A549 (cell line): ENCODE results near the gene FXYD2. TPM values are rescaled to one million over a fixed set of nuclear protein-coding genes. Genes with fewer than 3 reads are reported as not detected.

ENCODE experiments used
- ATAC-seq, 2 experiments: fragments of 200-7000 bp in 1 of 2; fragments of >200 bp in 1 of 2; cut with Nextera tagmentation in 1 of 2; cut with Tn5 transposase in 1 of 2; 3 replicates each; pipeline versions ENCODE4 v1.8.0 to v1.9.1; 2018 to 2020; ENCODE audit warnings: mild to moderate bottlenecking in 1 of 2, moderate library complexity in 1 of 2
- CTCF ChIA-PET: fragments of 300-600 bp; sonication (Branson Sonifier 250); formaldehyde crosslinking; extraction: SDS; loops from one replicate; lab custom pipeline; 2021; ENCODE audit warnings: antibody characterized with exemption, inconsistent platforms; lab: Yijun Ruan, JAX
- POLR2A ChIA-PET: fragments of 350-600 bp; formaldehyde crosslinking; extraction: SDS; loops from one replicate; lab custom pipeline; 2021; ENCODE audit warnings: antibody characterized with exemption, inconsistent platforms; lab: Yijun Ruan, JAX
- DNase-seq, 2 experiments: peaks; one replicate each; pipeline versions ENCODE4 v3.0.0 to v3.0.0-alpha.2; 2011 to 2016; ENCODE audit warnings: low read depth in 1 of 2, low spot score in 1 of 2
- FAIRE-seq: peaks from 2 replicates; lab custom pipeline; 2011; peaks lifted over from hg19 to GRCh38; lab: Jason Lieb, UNC
- H3K27ac ChIP-seq, 2 experiments: fragments of >200 bp; sonication (Bioruptor Twin); formaldehyde crosslinking; 3 replicates each; pipeline ENCODE4 v1.5.1; 2016 to 2017
- H3K4me1 ChIP-seq: fragments of >200 bp; sonication (Bioruptor Twin); formaldehyde crosslinking; 3 replicates; pipeline ENCODE4 v1.6.1; 2016
- H3K4me2 ChIP-seq: fragments of >200 bp; sonication (Bioruptor Twin); formaldehyde crosslinking; 3 replicates; pipeline ENCODE4 v1.6.1; 2016
- H3K4me3 ChIP-seq: fragments of >200 bp; sonication (Bioruptor Twin); formaldehyde crosslinking; 3 replicates; pipeline ENCODE4 v1.5.1; 2016
- H3K9me3 ChIP-seq: fragments of >200 bp; sonication (Bioruptor Twin); formaldehyde crosslinking; 3 replicates; pipeline ENCODE4 v1.6.1; 2016
- CBX8 ChIP-seq: fragments of 200-600 bp; sonication (generic); IDR thresholded peaks from 2 replicates; pipeline ENCODE4 v1.6.1; 2016
- CHD4 ChIP-seq: fragments of 200-600 bp; sonication (generic); IDR thresholded peaks from 2 replicates; pipeline ENCODE4 v1.6.1; 2016; ENCODE audit warnings: antibody characterized with exemption, mild to moderate bottlenecking, borderline replicate concordance
- FOSL2 ChIP-seq, 2 experiments: fragments of 450-650 bp in 1 of 2; fragments of >200 bp in 1 of 2; sonication (Bioruptor Twin) in 1 of 2; formaldehyde crosslinking; IDR thresholded peaks; 2 replicates each; pipeline versions ENCODE4 v1.5.0 to v1.6.1; 2016 to 2020; ENCODE audit warnings: mild to moderate bottlenecking in 1 of 2, moderate library complexity in 1 of 2
- KDM1A ChIP-seq: fragments of 200-600 bp; sonication (generic); IDR thresholded peaks from 2 replicates; pipeline ENCODE4 v1.6.1; 2016; ENCODE audit warnings: low read depth, mild to moderate bottlenecking
- MAFK ChIP-seq: fragments of 450-650 bp; IDR thresholded peaks from 2 replicates; pipeline ENCODE4 v1.6.1; 2014; ENCODE audit not compliant: partially characterized antibody
- RAD21 ChIP-seq, 2 experiments: fragments of >200 bp in 1 of 2; sonication (Bioruptor Twin) in 1 of 2; formaldehyde crosslinking in 1 of 2; IDR thresholded peaks in 1 of 2; conservative IDR thresholded peaks in 1 of 2; 2 replicates in 1 of 2; 3 replicates in 1 of 2; pipeline ENCODE4 v1.6.1; 2012 to 2018; ENCODE audit warnings: inconsistent platforms in 1 of 2
- RARB ChIP-seq: fragments of 250-450 bp; sonication (Bioruptor Pico); IDR thresholded peaks from 2 replicates; pipeline ENCODE4 v1.8.0; 2021; ENCODE audit warnings: mild to moderate bottlenecking, moderate library complexity
- RNF2 ChIP-seq: fragments of 200-600 bp; sonication (generic); IDR thresholded peaks from 2 replicates; pipeline ENCODE4 v1.6.1; 2016; ENCODE audit warnings: low read depth, mild to moderate bottlenecking, antibody characterized with exemption, moderate library complexity, borderline replicate concordance
- USF2 ChIP-seq: fragments of 450-650 bp; IDR thresholded peaks from 2 replicates; pipeline ENCODE4 v1.6.1; 2014; ENCODE audit warnings: antibody characterized with exemption
- ZC3H11A ChIP-seq: fragments of 450-650 bp; IDR thresholded peaks from 2 replicates; pipeline ENCODE4 v1.6.1; 2014; ENCODE audit warnings: antibody characterized with exemption, mild to moderate bottlenecking
- ZFP36 ChIP-seq: fragments of 450-650 bp; IDR thresholded peaks from 2 replicates; pipeline ENCODE4 v1.6.1; 2014; ENCODE audit warnings: borderline replicate concordance; ENCODE audit not compliant: partially characterized antibody
- WGBS: methylation state at CpG from one replicate; pipeline ENCODE4 v1.1.6; 2017; ENCODE audit errors: missing lambda C conversion rate; 5-methylcytosine and 5-hydroxymethylcytosine counted together
- polyA plus RNA-seq, 4 experiments: library from polyadenylated mRNA; depleted of rRNA in 3 of 4; stranded (reverse); fragments of >200 nt; fragmentation: RNase III in 1 of 4; extraction: RNeasy Plus Mini Kit Qiagen cat#74134 plus additional on column Dnase treatment in 1 of 4; gene quantifications; 2 replicates in 3 of 4; 3 replicates in 1 of 4; pipeline ENCODE4 v1.2.3, GENCODE V29; 2011 to 2017
- TF ChIP-seq, protein P1 (sequence below): fragments of >200 bp; sonication (Bioruptor Twin); formaldehyde crosslinking; IDR thresholded peaks from 3 replicates; pipeline ENCODE4 v1.6.1; 2016
- TF ChIP-seq, protein P2 (sequence below): IDR thresholded peaks from 2 replicates; pipeline ENCODE4 v1.6.1; 2012

Gene FXYD2
- polyA plus RNA-seq, 2 of the 4 experiments (the other 2 are of a cell fraction): 25.9 to 55.6 TPM

DNA sequence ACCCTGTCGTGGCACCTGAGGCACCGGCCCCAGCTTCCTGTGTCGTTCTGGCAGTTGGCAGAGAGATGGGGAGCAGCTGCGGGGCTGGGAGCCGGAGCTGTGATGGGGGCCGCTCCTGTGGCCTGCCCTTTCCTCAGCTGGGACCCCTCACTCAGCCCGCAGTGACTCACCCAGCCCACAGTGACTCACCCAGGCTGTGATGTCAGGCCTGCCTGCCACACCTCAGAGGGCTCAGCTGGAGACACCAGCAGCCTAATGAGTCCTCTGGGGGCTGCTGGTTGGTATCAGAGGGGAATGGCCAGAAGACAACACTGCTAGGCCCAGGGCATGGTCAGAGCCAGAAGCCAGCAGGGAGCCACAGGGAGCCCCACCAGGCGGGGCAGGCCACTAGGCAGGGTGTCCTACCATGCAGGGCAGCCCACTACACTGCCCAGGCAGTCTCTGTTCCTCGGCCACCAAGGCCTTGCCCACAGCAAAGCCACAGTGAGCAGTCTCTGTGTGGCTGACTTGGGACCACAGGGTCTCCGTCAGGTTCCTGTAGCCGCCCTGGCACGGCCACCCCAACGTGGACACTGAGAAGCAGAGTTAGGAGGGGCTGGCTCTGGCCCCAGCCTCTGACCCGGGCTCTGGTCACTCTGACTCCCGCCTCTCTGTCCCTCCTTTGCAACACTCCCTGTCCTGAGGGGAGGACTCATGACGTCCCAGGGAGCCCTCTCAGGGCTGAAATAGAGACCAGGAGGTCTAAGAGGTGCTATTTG, 4.2 kb upstream of the FXYD2 start:
- Histone ChIP-seq H3K27ac (peak overlapping the region; percentile 62 to 80; a peak in 5 of 6 replicates), H3K9me3 (no peaks in the 10 kb centered on the region), H3K4me2 (peak overlapping the region; percentile 50), H3K4me1 (peaks cover 60% of the 10 kb centered on the region), H3K4me3 (no peak overlapping the region)
- DNase-seq (peak; percentile 29 to 30), ATAC-seq (peak; percentile 69 to 71), FAIRE-seq (no peak)
- POLR2A ChIA-PET: no interaction called here
- CTCF ChIA-PET: interaction anchor here (0.7 to 5.0 kb wide), 8 partner anchors 9 to 404 kb away, joined by 3 to 31 read pairs (median 6); no protein-coding TSS in a partner anchor
- 56% methylated on average over 3 of the region's 16 CpGs for WGBS
- TF ChIP-seq FOSL2 (IDR thresholded peaks at IDR 0.05): no peak
- TF ChIP-seq FOSL2 (CRISPR knock-in tag; IDR thresholded peaks at IDR 0.05): peak; percentile 78
- TF ChIP-seq RARB (CRISPR knock-in tag): no peak
- TF ChIP-seq, protein P1, sequence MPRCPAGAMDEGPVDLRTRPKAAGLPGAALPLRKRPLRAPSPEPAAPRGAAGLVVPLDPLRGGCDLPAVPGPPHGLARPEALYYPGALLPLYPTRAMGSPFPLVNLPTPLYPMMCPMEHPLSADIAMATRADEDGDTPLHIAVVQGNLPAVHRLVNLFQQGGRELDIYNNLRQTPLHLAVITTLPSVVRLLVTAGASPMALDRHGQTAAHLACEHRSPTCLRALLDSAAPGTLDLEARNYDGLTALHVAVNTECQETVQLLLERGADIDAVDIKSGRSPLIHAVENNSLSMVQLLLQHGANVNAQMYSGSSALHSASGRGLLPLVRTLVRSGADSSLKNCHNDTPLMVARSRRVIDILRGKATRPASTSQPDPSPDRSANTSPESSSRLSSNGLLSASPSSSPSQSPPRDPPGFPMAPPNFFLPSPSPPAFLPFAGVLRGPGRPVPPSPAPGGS: no peak

GRCh38 chr11:117827521-117828511, 3.3 kb upstream of the FXYD2 start:
- no peak for FAIRE-seq
- Histone ChIP-seq H3K27ac (peak overlapping the region; percentile 62 to 80; a peak in 5 of 6 replicates), H3K4me2 (peak overlapping the region; percentile 50), H3K4me1 (peaks cover 60% of the 10 kb centered on the region), H3K4me3 (no peak overlapping the region), H3K9me3 (no peaks in the 10 kb centered on the region)
- 56% methylated on average over 11 of the region's 15 CpGs for WGBS
- CTCF ChIA-PET: interaction anchor here (0.7 to 5.0 kb wide), 8 partner anchors 9 to 403 kb away, joined by 3 to 31 read pairs (median 6); no protein-coding TSS in a partner anchor
- ATAC-seq: no peak
- POLR2A ChIA-PET: no interaction called here
- TF ChIP-seq CHD4 (0 out of 2 replicates have a peak, but pooled peaks have one; percentile 9), CBX8 (no peak), MAFK (no peak), KDM1A (0 out of 2 replicates have a peak, but pooled peaks have one; percentile 20), USF2 (no peak)
- DNase-seq: no peak

- CTCF ChIA-PET: interaction anchor here (0.6 to 5.0 kb wide), 6 partner anchors 8 to 682 kb away, joined by 3 to 31 read pairs (median 10); no protein-coding TSS in a partner anchor
- DNase-seq: no peak
- no peaks in the 10 kb centered on the region for H3K9me3 ChIP-seq
- no peak overlapping the region for H3K4me3 ChIP-seq
- no peak for TF ChIP-seq RNF2
- TF ChIP-seq ZC3H11A: no peak
- TF ChIP-seq, protein P2, sequence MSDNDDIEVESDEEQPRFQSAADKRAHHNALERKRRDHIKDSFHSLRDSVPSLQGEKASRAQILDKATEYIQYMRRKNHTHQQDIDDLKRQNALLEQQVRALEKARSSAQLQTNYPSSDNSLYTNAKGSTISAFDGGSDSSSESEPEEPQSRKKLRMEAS: no peak
- TF ChIP-seq RAD21 (conservative IDR thresholded peaks at IDR 0.05 in 1 of 2, IDR thresholded peaks at IDR 0.05 in 1 of 2): no peak
- TF ChIP-seq, protein P1: no peak
- no peak for TF ChIP-seq ZFP36
- TF ChIP-seq MAFK: no peak
- TF ChIP-seq, all 56 proteins: peak for 0
- no peak overlapping the region for H3K27ac ChIP-seq
- FAIRE-seq: no peak
- ATAC-seq: no peak
- H3K4me1 ChIP-seq: peaks cover 60% of the 10 kb centered on the region
- peak overlapping the region; percentile 57 for H3K4me2 ChIP-seq
- 16% methylated on average over 3 of the region's 3 CpGs for WGBS
- POLR2A ChIA-PET: no interaction called here
Observed at GRCh38 chr11:117826832-117827231, 2.3 kb upstream of the FXYD2 start.
